Tibial nerve (tissue), 4 donors: Measurements from ENCODE around the gene OR10H1.

Source experiments
- EP300 ChIP-seq, 2 donors: sonication (generic); formaldehyde crosslinking; IDR thresholded peaks; one replicate each; pipeline ENCODE4 v1.6.1; 2017; ENCODE audit warnings: antibody characterized with exemption in 2 of 2, mild to moderate bottlenecking in 1 of 2
- POLR2A ChIP-seq, 2 donors: fragments of 450-650 bp; IDR thresholded peaks; one replicate each; pipeline ENCODE4 v1.6.1; 2017; ENCODE audit warnings: antibody characterized with exemption in 2 of 2, mild to moderate bottlenecking in 2 of 2, moderate library complexity in 2 of 2
- TF ChIP-seq, protein P1 (sequence below), 5 experiments: fragments of 200-600 bp in 3 of 5; fragments of 450-650 bp in 2 of 5; sonication (generic) in 3 of 5; IDR thresholded peaks; one replicate each; pipeline ENCODE4 v1.5.1; 2016 to 2019; ENCODE audit warnings: antibody characterized with exemption in 5 of 5, mild to moderate bottlenecking in 3 of 5, moderate library complexity in 2 of 5

GRCh38 chr19:15788594-15789270 is 26.7 kb downstream of the OR10H1 start:
- TF ChIP-seq, protein P1, sequence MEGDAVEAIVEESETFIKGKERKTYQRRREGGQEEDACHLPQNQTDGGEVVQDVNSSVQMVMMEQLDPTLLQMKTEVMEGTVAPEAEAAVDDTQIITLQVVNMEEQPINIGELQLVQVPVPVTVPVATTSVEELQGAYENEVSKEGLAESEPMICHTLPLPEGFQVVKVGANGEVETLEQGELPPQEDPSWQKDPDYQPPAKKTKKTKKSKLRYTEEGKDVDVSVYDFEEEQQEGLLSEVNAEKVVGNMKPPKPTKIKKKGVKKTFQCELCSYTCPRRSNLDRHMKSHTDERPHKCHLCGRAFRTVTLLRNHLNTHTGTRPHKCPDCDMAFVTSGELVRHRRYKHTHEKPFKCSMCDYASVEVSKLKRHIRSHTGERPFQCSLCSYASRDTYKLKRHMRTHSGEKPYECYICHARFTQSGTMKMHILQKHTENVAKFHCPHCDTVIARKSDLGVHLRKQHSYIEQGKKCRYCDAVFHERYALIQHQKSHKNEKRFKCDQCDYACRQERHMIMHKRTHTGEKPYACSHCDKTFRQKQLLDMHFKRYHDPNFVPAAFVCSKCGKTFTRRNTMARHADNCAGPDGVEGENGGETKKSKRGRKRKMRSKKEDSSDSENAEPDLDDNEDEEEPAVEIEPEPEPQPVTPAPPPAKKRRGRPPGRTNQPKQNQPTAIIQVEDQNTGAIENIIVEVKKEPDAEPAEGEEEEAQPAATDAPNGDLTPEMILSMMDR (IDR thresholded peaks at IDR 0.05), result no peak
- TF ChIP-seq POLR2A (IDR thresholded peaks at IDR 0.05), result no peak
- TF ChIP-seq EP300 (IDR thresholded peaks at IDR 0.05), result no peak
